Ureter (tissue), 1 donor: Measurements from ENCODE around the gene SMC1A. TPM values are rescaled to one million over a fixed set of nuclear protein-coding genes. Genes with fewer than 3 reads are reported as not detected.
"Not testable (repeated sequence)": the region's sequence is repeated elsewhere in the genome, so short reads cannot be mapped to it uniquely, and the experiment has no call there.

Source experiments
- DNase-seq: peaks from one replicate; pipeline ENCODE4 v3.0.0-alpha.2; 2020; ENCODE audit warnings: low spot score
- total RNA-seq: library from RNA; stranded (reverse); gene quantifications from one replicate; pipeline ENCODE4 v1.2.4, GENCODE V29; 2023
- donor health status: DM: yes; HTN: yes; CAD: no.

SMC1A gene
- total RNA-seq, 1 donor from 2014 or later, result 76.4 TPM

DNA sequence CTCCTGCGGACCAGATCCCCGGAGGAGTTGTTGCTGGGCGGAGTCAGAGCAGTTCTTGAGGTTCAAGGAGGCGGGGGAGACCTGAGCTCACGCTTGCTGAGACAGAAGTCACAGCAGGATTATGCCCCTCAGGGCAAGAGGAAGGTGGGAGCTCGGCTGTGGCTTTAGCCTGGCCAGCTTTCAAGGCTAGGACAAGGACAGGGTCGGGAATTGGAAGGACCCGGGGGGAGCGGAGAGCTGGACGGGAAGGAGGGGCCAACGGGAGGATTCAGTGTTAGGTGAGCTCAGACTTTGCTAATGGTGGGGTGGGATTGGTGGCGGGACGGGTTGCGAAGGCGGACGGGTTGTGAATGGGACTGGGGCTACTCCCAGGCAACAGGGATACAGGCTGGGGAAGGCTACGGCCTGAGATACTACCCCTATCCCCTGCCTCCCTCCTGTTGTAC is 430 bp upstream of the SMC1A start, which contains the start of gene RIBC1:
Gene RIBC1 (plus strand): TSS at position 13 of the 446 bp plus-strand sequence. CDS start 3,404 bp downstream, outside the sequence.
- no peak for DNase-seq

DNA sequence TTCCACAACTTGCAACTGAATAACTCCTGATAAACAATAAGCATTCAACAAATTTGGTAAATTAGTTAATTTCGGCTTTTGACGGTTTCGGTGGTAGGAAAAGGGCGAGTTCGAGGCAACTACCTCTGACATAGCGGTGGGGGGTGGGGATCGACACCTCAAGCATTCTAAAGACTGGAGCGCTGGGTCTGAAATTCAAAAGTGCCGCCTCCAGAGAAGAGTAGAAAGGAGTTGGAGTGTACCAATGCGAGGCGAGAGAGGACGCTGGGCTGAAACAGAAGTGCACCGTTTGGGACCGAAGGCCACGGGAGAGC is 725 bp downstream of the SMC1A start:
- no peak for DNase-seq

DNA sequence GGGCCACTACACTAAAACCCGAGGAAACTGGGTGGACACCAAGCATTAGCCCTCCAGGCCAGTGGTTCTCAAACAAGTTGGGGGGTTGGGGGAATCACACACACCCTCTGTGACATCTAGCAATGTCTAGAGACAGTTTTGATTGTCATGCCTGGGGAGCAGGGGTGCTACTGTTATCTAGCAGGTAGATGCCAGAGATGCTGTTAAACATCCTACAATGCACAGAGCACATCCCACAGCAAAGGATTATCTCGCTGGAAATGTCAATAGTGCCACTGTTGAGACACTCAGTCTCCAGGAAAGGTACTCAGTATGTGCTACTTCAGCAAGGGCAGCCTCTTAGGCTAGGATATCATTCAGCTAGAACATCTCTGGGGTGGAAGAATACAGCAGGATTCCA is 1.3 kb downstream of the SMC1A start:
- DNase-seq, result no peak

DNA sequence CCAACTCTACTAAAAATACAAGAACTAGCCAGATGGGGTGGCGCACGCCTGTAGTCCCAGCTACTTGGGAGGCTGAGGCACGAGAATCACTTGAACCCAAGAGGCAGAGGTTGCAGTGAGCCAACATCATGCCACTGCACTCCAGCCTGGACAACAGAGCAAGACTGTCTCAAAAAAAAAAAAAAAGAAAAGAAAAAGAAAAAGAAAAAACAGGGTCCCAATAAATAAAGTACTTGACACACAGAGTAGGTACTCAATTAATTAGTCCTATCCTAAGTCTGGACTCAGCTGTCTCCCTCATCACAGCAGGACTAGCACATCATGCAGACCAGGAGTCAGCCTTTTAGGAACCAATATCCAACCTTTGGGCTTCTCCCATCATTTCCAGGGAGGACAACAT is 2.1 kb downstream of the SMC1A start:
- DNase-seq, result not testable (repeated sequence)

- no peak for DNase-seq
These were observed 10.0 kb downstream of the SMC1A start for GRCh38 chrX:53412446-53412845.

DNA sequence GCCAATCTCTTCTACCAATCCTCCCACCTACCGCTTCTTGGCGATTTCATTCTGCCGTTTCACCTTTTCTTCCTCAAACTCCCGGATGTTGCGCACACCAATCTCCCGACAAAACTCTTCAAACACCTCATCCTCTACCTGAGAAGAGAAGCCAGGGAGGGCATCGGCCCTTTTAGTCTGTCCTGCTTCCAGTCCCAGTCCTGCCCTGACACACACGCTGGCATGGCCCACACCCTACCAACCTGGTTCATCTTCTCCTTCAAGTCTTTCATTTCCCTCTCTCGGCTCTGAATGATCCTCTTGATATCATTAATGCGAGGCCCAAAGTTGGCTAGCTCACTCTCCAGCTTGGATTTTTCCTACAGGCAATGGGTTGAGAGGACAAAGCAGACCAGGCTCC is 18.9 kb downstream of the SMC1A start:
- no peak for DNase-seq

DNA sequence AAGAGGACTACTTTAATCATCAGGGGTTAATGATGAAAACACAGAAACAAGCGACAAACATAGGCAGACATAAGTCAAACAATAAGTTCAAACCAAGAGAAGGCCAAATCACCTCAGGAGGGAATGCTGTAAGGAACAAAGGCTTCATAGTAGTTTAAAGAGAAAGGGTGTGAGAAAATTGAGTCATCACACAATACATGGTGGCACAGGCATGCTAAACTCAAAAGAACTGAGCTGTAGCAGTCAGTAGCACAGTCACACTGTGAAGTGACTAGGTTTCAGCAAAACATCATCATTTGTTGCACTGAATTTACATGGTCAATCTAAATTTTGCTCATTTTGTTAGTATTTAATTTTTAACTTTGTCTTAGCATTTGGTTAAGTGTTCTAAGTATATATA is 24.2 kb downstream of the SMC1A start:
- no peak for DNase-seq

DNA sequence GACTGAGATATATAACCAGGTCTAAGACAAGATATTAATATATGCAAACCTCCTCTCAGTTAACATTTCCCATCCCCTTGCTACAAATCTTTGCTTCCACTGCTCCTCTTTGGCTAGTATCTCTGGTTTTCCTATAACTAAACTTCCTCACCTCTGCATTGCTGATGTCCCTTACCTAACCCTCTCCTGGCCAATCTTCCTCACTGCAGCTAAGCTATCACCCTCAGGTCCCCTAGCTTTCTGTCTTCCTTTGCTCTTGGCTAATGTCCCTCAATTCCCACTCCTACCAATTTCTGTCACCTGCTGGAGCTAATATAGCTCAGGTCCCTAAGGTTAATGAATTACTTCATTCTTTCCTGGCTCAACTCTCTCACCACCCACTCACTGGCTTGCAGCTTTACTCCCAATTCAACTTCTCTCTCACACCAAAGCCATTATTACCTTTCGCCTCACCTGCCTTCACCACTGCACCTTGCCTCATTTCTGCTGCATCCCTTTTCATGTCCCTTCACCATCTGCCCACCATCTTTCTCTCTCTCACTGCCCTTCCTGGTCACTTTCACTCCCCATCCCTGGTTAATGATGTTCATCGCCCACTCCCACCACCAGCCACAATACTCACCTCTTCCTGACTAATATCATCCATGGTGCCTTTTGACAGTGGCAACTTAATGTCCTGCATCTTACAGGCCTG is 26.7 kb downstream of the SMC1A start:
- no peak for DNase-seq

DNA sequence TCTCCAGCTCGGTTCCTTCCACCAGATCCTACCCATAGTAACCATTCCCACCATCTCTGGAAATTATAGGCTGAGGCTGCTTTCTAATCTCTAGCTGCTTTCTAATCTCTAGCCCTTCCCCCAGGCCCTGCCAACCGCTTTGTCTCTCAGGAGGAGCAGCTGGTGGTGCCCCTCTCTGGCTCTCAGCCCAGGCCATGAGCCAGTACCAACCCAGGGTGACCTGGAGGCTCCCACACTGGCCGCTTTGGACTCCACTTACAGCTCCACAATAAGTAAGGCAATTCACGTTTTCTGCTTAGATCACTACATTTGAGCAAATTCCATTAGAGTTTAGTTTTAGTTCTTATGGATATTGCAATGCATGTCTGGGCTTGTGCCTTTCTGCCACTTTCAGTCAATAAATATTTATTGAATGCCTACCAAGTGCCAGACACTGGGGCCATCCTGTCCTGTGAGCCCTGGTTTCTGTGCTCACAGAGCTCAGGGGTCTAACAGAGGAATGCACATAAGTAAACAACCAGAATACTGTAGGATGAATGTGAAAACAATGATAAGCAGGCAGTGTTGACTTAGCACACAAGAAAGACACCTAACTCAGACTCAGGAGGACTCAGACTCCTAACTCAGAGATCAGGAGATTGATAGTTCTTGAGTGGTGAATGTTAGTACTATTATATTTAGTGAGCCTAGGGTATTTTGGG is 38.9 kb downstream of the SMC1A start:
- no peak for DNase-seq

- DNase-seq, result no peak
These were observed 42.7 kb downstream of the SMC1A start for GRCh38 chrX:53379747-53380146.

- DNase-seq, result no peak
These were observed 43.3 kb downstream of the SMC1A start for GRCh38 chrX:53379008-53379710.

DNA sequence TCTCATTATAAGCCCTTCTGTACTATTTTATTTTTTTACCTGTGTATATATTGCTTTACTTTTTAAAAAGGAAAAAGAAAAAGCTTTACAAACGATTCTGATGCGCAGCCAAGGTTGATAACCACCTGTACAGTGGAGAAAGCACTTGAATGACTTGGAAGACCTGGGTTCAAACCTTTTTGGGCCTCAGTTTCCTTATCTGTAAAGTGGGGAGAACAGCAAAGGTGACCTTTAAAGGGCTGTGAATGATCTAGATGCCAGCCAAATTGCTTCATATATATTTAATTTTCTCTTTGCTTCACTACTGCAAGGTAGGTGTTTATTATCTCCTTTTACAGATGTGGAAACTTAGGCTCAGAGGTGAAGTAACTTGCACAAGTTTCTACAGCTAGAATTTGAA is 45.0 kb downstream of the SMC1A start:
- DNase-seq, result no peak

GRCh38 chrX:53376888-53377287 is 45.6 kb downstream of the SMC1A start:
- no peak for DNase-seq

GRCh38 chrX:53374923-53375322 is 47.5 kb downstream of the SMC1A start:
- DNase-seq, result no peak

GRCh38 chrX:53374222-53374820 is 48.1 kb downstream of the SMC1A start:
- DNase-seq, result no peak

DNA sequence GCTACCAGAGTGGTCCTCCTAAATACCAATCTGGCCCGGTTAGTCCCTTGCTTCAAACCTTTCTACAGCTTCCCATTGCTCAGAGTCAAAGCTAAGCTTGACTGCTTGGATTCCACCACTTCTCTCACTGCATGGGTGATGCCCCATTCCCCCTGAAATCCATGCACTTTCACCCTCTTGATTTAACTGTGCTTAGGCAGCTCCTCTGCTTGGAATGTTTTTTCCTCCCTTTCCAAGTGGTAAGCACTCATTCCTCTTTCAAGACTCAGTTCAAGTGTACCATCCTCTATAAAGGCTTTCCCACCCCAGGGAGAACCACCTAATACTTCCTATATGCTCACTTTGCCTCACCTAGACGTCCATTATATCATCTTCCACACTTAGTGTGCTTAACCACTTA is 49.1 kb downstream of the SMC1A start:
- DNase-seq, result no peak

DNA sequence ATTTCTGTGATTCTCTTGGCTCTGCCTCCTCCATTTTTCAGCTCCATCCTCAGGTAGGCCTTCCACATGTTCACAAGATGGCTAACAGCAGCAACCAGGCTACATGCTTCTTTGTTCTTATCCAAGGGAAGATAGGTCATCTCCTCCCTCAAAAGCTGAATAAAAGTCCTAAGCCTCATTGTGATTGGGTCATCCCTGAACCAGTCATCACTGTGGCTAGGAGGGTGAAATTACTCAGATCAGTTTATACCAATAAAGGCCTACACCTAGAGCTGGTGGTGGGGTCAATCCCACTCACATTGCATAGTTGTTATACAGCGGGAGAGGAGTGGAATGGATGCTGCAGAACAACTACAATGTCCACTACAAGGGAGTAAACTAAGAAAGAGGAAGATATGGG is 56.0 kb downstream of the SMC1A start:
- DNase-seq, result not testable (repeated sequence)

DNA sequence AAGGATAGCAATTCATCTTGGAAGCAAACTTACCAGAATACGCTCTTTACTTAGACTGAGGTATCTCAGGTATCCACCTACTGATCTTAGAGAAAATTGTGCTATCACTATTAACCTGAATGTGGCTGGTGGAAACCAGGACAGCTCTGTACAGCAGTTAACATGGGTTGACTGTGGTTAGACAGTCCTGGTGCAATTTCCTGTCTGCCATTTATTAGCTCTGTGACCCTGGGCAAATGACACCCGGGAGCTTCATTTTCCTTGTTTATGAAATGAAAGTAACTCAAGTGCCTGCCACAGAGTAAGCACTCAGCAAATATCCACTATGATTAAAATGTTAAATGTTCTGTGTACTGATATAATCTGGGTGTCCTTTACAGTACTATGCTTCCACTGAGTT is 60.0 kb downstream of the SMC1A start:
- DNase-seq, result no peak

DNA sequence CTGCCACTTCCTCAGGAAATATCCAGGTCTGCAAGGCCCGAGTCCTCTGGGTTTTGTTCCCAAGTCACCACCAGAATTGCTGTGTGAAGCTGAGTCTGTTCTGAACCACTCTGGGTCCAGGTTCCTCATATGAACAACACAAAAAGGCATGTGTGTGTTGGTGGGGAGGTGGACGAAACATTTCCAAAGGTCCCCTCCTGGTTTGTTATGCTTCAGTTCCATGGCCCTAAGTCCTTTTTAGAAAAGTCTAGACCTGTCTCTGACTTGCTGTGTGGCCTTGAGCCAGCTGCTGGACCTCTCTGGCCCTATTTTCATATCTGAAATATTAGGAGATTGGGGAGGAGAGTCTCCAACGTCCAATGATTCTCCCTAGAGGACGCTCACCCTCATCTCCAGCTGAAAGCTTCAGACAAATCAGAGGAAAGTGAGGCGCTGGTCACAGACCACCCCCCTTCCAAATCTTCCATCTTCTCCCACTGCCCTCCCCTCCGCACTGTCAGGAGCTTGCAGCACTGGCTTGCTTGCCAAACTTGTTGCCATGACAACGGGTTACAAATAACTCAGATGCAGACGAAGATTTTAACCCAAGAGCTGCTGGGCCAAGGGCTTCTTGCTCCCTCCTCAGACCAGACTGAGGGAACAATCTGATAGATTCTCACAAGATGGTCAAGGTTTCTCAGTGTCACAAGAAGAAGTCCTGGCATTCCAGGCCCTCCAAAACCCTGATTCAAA is 64.5 kb downstream of the SMC1A start:
- no peak for DNase-seq

DNA sequence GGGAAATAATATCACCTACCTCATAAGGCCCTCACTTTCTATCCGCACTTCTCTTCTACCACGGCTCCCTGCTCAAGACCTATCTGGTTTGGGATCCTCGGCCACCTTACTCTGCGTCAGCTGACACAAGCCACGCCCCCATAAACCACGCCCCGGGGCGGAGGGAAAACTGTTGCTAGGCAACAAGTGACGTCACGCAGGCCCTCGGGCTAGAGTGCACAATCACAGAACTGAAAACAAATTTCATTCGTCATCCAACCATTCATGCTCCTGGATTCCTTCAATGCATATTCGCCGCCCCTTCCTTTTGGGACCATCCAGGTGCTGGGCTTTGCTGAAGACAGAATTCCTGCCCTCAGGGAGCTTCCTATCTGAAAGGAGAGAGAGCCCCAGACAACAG is 66.3 kb downstream of the SMC1A start:
- no peak for DNase-seq

DNA sequence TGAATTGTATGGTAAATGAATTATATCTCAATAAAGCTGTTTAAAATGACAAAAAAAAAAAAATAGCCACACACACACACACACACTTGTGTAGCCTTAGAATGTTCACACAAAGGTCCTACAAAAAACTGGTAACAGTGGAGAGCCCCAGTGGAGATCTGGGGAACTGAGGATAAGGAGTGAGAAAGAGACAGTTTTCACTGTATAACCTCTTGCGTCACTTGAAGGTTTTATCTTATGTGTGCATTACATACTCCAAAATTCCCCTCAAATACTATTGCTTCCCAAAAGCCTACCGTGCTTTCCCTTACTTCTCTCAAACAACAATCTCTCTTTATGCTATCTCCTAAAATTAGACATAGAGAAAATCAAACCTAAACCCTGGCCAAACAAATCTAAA is 67.8 kb downstream of the SMC1A start:
- no peak for DNase-seq

DNA sequence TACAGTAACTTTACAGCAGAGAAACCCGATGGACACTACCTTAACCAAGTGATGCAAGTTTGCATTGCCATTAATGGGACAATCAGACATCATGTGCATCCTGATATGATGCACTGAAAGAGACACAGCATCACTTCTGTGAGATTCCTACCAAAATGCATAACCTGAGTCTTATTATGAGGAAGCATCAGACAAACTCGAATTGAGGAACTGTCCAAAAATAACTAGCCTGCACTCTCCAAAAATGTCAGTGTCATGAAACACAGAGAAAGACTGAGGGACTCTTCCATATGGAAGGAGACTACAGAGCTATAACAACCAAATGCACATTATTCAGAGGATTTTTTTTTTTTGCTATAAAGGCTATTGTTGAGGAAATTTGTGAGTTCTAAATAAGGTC is 74.5 kb downstream of the SMC1A start:
- no peak for DNase-seq
